ENCODE data around the gene TMEM18. TPM values are rescaled to one million over a fixed set of nuclear protein-coding genes. Genes with fewer than 3 reads are reported as not detected.

The TMEM18 gene
- polyA plus RNA-seq, 1 of the 3 experiments (the other 2 are of a cell fraction), result 29.3 TPM

GRCh38 chr2:647003-647560 lies 30.1 kb downstream of the TMEM18 start:
- TF ChIP-seq IRF3 (IDR thresholded peaks at IDR 0.05; ENCODE audit: low read depth, low read length) (no peak), MEF2A (IDR thresholded peaks at IDR 0.05; ENCODE audit: borderline replicate concordance, low read depth) (no peak), FOSL2 (IDR thresholded peaks at IDR 0.05; ENCODE audit: borderline replicate concordance, low read depth) (no peak), NFIC (IDR thresholded peaks at IDR 0.05; ENCODE audit: borderline replicate concordance) (no peak), TCF12 (IDR thresholded peaks at IDR 0.05) (no peak), TAF1 (IDR thresholded peaks at IDR 0.05; ENCODE audit: borderline replicate concordance, low read depth, low read length) (no peak), REST (IDR thresholded peaks at IDR 0.05; ENCODE audit: low read depth, low read length) (no peak), MAX (IDR thresholded peaks at IDR 0.05; ENCODE audit: low read depth) (no peak), RFX5 (IDR thresholded peaks at IDR 0.05; ENCODE audit: low read length) (no peak), FOXJ3 (CRISPR knock-in tag; IDR thresholded peaks at IDR 0.05) (no peak), CTCF (IDR thresholded peaks at IDR 0.05) (no peak), GATA2 (CRISPR knock-in tag; IDR thresholded peaks at IDR 0.05) (no peak), USF2 (IDR thresholded peaks at IDR 0.05; ENCODE audit: borderline replicate concordance, low read depth, low read length) (no peak), USF1 (IDR thresholded peaks at IDR 0.05; ENCODE audit: borderline replicate concordance, low read depth) (no peak), CHD2 (IDR thresholded peaks at IDR 0.05; ENCODE audit: low read length, partially characterized antibody) (no peak), ELF1 (IDR thresholded peaks at IDR 0.05) (no peak), TEAD4 (IDR thresholded peaks at IDR 0.05; ENCODE audit: borderline replicate concordance, insufficient read depth) (no peak), YY1 (IDR thresholded peaks at IDR 0.05; ENCODE audit: low read depth) (no peak), SMC3 (IDR thresholded peaks at IDR 0.05; ENCODE audit: low read depth, low read length) (no peak)
- H3K9me2 ChIP-seq, result no peaks in the 10 kb centered on the region
- H3K4me3 ChIP-seq (ENCODE audit: low read depth in 2 of 2, low read length in 1 of 2), result no peak overlapping the region
- H3K4me1 ChIP-seq (ENCODE audit: control insufficient read depth in 1 of 2, insufficient read depth in 2 of 2, low read depth in 1 of 2, low read length in 1 of 2), result no peaks in the 10 kb centered on the region; a peak in 1 of 4 replicates
- WGBS (ENCODE audit: low lambda C conversion rate), result 59% methylated on average over 7 of the region's 10 CpGs
- no peak overlapping the region for H3K4me2 ChIP-seq
- no peak overlapping the region for H2AFZ ChIP-seq (ENCODE audit: low read depth)
- H3K27ac ChIP-seq (ENCODE audit: low read depth in 2 of 2, low read length in 1 of 2), result no peak overlapping the region
- CTCF ChIA-PET, result interaction anchor here (1.5 to 1.6 kb wide), 2 partner anchors 11 to 904 kb away, joined by 3 to 4 read pairs; no protein-coding TSS in a partner anchor
- H4K20me1 ChIP-seq (ENCODE audit: insufficient read depth), result no peaks in the 10 kb centered on the region
- DNase-seq, result no peak
- H3K9me3 ChIP-seq, result no peaks in the 10 kb centered on the region
- no peaks in the 10 kb centered on the region for H3K27me3 ChIP-seq (ENCODE audit: insufficient read depth)
- no peak overlapping the region for H3K9ac ChIP-seq
- H3F3A ChIP-seq (replicated peaks; ENCODE audit: insufficient read depth), result no peaks in the 10 kb centered on the region
- no peaks in the 10 kb centered on the region for H3K79me2 ChIP-seq (ENCODE audit: insufficient read depth)
- no peaks in the 10 kb centered on the region for H3K36me3 ChIP-seq (replicated peaks in 1 of 2; ENCODE audit: control insufficient read depth in 1 of 2, insufficient read depth in 2 of 2, low read length in 1 of 2)
- POLR2A ChIA-PET, result interaction anchor here (0.6 kb wide), 1 partner anchor 504 kb away, joined by 3 read pairs; no protein-coding TSS in a partner anchor

All from SK-N-SH (cell line).